HG02759 (cell line): ENCODE results near the gene RASIP1.
"Not testable (repeated sequence)": the region's sequence is repeated elsewhere in the genome, so short reads cannot be mapped to it uniquely, and the experiment has no call there.

Experiments
- ATAC-seq: cut with Tn5 transposase; IDR thresholded peaks from one replicate; pipeline ENCODE4 v1.9.1; 2021; ENCODE audit warnings: mild to moderate bottlenecking, moderate library complexity; ENCODE audit not compliant: unreplicated experiment

RASIP1 gene

GRCh38 chr19:48713864-48714755, 26.3 kb downstream of the RASIP1 start:
- peak; percentile 90 for ATAC-seq

GRCh38 chr19:48713041-48713863, 27.2 kb downstream of the RASIP1 start:
- ATAC-seq, result no peak

GRCh38 chr19:48711106-48711662, 29.2 kb downstream of the RASIP1 start:
- ATAC-seq, result no peak

GRCh38 chr19:48708471-48708870, 31.9 kb downstream of the RASIP1 start:
- ATAC-seq, result no peak

- ATAC-seq, result no peak
Measured at GRCh38 chr19:48705431-48705830, 35.0 kb downstream of the RASIP1 start.

GRCh38 chr19:48703316-48703715, 37.1 kb downstream of the RASIP1 start:
- ATAC-seq, result no peak

- ATAC-seq, result no peak
Measured at GRCh38 chr19:48702701-48703100, 37.7 kb downstream of the RASIP1 start.

- ATAC-seq, result no peak
Measured at GRCh38 chr19:48698046-48698445, 42.4 kb downstream of the RASIP1 start.

GRCh38 chr19:48696353-48697010, 43.9 kb downstream of the RASIP1 start:
- ATAC-seq, result no peak

GRCh38 chr19:48695743-48696352, 44.6 kb downstream of the RASIP1 start, which contains the start of gene FUT2:
Gene FUT2 (plus strand): TSS chr19:48695971. CDS start chr19:48702957, 6,986 bp downstream.
- no peak for ATAC-seq

- ATAC-seq, result not testable (repeated sequence)
Measured at GRCh38 chr19:48693629-48694028, 46.8 kb downstream of the RASIP1 start.

GRCh38 chr19:48689449-48689848, 51.0 kb downstream of the RASIP1 start:
- no peak for ATAC-seq

- no peak for ATAC-seq
Measured at GRCh38 chr19:48687776-48688175, 52.6 kb downstream of the RASIP1 start.

- ATAC-seq, result not testable (repeated sequence)
Measured at GRCh38 chr19:48686637-48687036, 53.8 kb downstream of the RASIP1 start.

- no peak for ATAC-seq
Measured at GRCh38 chr19:48686088-48686487, 54.3 kb downstream of the RASIP1 start.

- ATAC-seq, result no peak
Measured at GRCh38 chr19:48685583-48685982, 54.8 kb downstream of the RASIP1 start.

- ATAC-seq, result no peak
Measured at GRCh38 chr19:48683349-48683748, 57.1 kb downstream of the RASIP1 start.

- no peak for ATAC-seq
Measured at GRCh38 chr19:48681127-48681470, 59.3 kb downstream of the RASIP1 start.

GRCh38 chr19:48680436-48681126, 59.8 kb downstream of the RASIP1 start:
- no peak for ATAC-seq

- not testable (repeated sequence) for ATAC-seq
Measured at GRCh38 chr19:48680006-48680405, 60.4 kb downstream of the RASIP1 start.
